Hepatocyte (in vitro differentiated cells): Measurements from ENCODE around the gene METTL2B. TPM values are rescaled to one million over a fixed set of nuclear protein-coding genes. Genes with fewer than 3 reads are reported as not detected.
"Not testable (repeated sequence)": the region's sequence is repeated elsewhere in the genome, so short reads cannot be mapped to it uniquely, and the experiment has no call there.

Experiments used
- DNase-seq: peaks from one replicate; pipeline ENCODE4 v3.0.0-alpha.2; 2016; ENCODE audit warnings: low spot score
- H2AFZ ChIP-seq: fragments of 200-600 bp; sonication (generic); 2 replicates; pipeline ENCODE4 v1.6.0; 2016; ENCODE audit warnings: antibody characterized with exemption, mild to moderate bottlenecking
- H3K27ac ChIP-seq: fragments of 200-600 bp; sonication (generic); 2 replicates; pipeline ENCODE4 v1.5.1; 2016; ENCODE audit warnings: mild to moderate bottlenecking
- H3K27me3 ChIP-seq: fragments of 200-600 bp; sonication (generic); 2 replicates; pipeline ENCODE4 v1.6.1; 2016
- H3K36me3 ChIP-seq: fragments of 200-600 bp; sonication (generic); replicated peaks from 2 replicates; pipeline ENCODE4 v1.5.1; 2016; ENCODE audit warnings: low read depth; ENCODE audit not compliant: insufficient read depth
- H3K4me1 ChIP-seq: fragments of 200-600 bp; sonication (generic); 2 replicates; pipeline ENCODE4 v1.5.1; 2016; ENCODE audit warnings: mild to moderate bottlenecking, moderate library complexity; ENCODE audit not compliant: insufficient read depth
- H3K4me2 ChIP-seq: fragments of 200-600 bp; sonication (generic); 2 replicates; pipeline ENCODE4 v1.6.0; 2016
- H3K4me3 ChIP-seq: fragments of 200-600 bp; sonication (generic); 2 replicates; pipeline ENCODE4 v1.5.1; 2016; ENCODE audit warnings: mild to moderate bottlenecking
- H3K79me2 ChIP-seq: fragments of 200-600 bp; sonication (generic); 2 replicates; pipeline ENCODE4 v1.6.0; 2017; ENCODE audit warnings: mild to moderate bottlenecking
- H3K9me2 ChIP-seq: fragments of 200-600 bp; sonication (generic); replicated peaks from 2 replicates; pipeline ENCODE4 v1.6.0; 2017; ENCODE audit warnings: mild to moderate bottlenecking; ENCODE audit not compliant: insufficient read depth
- H3K9me3 ChIP-seq: fragments of 200-600 bp; sonication (generic); 2 replicates; pipeline ENCODE4 v1.5.1; 2016; ENCODE audit warnings: low read depth, mild to moderate bottlenecking
- H4K20me1 ChIP-seq: fragments of 200-600 bp; sonication (generic); 2 replicates; pipeline ENCODE4 v1.6.0; 2016; ENCODE audit warnings: mild to moderate bottlenecking; ENCODE audit not compliant: insufficient read depth, poor library complexity, severe bottlenecking
- EZH2phosphoT487 ChIP-seq: fragments of 200-600 bp; sonication (generic); IDR thresholded peaks from one replicate; pipeline ENCODE4 v1.6.1; 2018; ENCODE audit warnings: antibody characterized with exemption, mild to moderate bottlenecking, low read depth, moderate library complexity; ENCODE audit not compliant: unreplicated experiment, severe bottlenecking
- WGBS: methylation state at CpG from one replicate; pipeline ENCODE4 v1.1.6; 2016; ENCODE audit warnings: low lambda C conversion rate; ENCODE audit errors: missing lambda C conversion rate; 5-methylcytosine and 5-hydroxymethylcytosine counted together
- polyA plus RNA-seq: library from polyadenylated mRNA; unstranded; fragments of >200 nt; fragmentation: Nextera tagmentation; extraction: Ambion mirVana; gene quantifications from 2 replicates; pipeline ENCODE4 v1.2.1, GENCODE V29; 2016
- small RNA-seq: library from RNA; depleted of rRNA; stranded (forward); fragments of <200 nt; gene quantifications from one replicate; pipeline ENCODE3, GENCODE V24; 2014
- total RNA-seq: library from RNA; depleted of rRNA; stranded (reverse); fragments of >200 nt; gene quantifications from 2 replicates; pipeline ENCODE4 v1.2.3, GENCODE V29; 2014

Gene METTL2B
- total and polyA plus RNA-seq, 2 experiments from 2014 or later, result 11.4 to 29.0 TPM

- Histone ChIP-seq H3K9me3 (no peaks in the 10 kb centered on the region), H3K27me3 (no peaks in the 10 kb centered on the region), H3K36me3 (peaks cover 6% of the 10 kb centered on the region), H3K4me1 (no peaks in the 10 kb centered on the region), H2AFZ (no peak overlapping the region), H4K20me1 (peaks cover 25% of the 10 kb centered on the region), H3K4me3 (no peak overlapping the region), H3K27ac (no peak overlapping the region), H3K9me2 (no peaks in the 10 kb centered on the region), H3K79me2 (peaks cover 80% of the 10 kb centered on the region), H3K4me2 (no peak overlapping the region)
- no peak for DNase-seq
- 95% methylated on average over 1 of the region's 1 CpG for WGBS
- no peak for TF ChIP-seq EZH2phosphoT487
Measured at GRCh38 chr7:128550920-128551319, 74.4 kb downstream of the METTL2B start.

- Histone ChIP-seq H4K20me1 (peaks cover 28% of the 10 kb centered on the region), H3K79me2 (peaks cover 71% of the 10 kb centered on the region)
- not testable (repeated sequence) for H3K9me3 ChIP-seq, H3K4me2 ChIP-seq, H3K4me3 ChIP-seq, DNase-seq, H3K27ac ChIP-seq, H3K9me2 ChIP-seq, H3K27me3 ChIP-seq, H2AFZ ChIP-seq, H3K4me1 ChIP-seq, H3K36me3 ChIP-seq
- WGBS, result 52% methylated on average over 1 of the region's 1 CpG
Measured at GRCh38 chr7:128554394-128554793, 77.8 kb downstream of the METTL2B start.

Small RNA genes within 50 kb of the gene (small RNA-seq; reads per million reads assigned to genes)
- gene AC010655.1 (not detected), gene AC010655.2 (not detected), gene RF00017 (not detected), gene RNU7-54P (not detected)

Other genes starting within 250 kb of the METTL2B start
- not detected in 2 replicates for gene LEP, start 235.5 kb upstream of the METTL2B start, total RNA-seq
- gene LEP, start 235.5 kb upstream of the METTL2B start, polyA plus RNA-seq, result not detected in 2 replicates
- gene RBM28, start 132.8 kb upstream of the METTL2B start, total RNA-seq, result 19.3 and 25.7 TPM in 2 replicates
- gene RBM28, start 132.8 kb upstream of the METTL2B start, polyA plus RNA-seq, result 26.4 and 32.2 TPM in 2 replicates
- gene PRRT4, start 115.1 kb upstream of the METTL2B start, total RNA-seq, result 1.2 and 2.2 TPM in 2 replicates
- gene PRRT4, start 115.1 kb upstream of the METTL2B start, polyA plus RNA-seq, result 3.4 and 4.1 TPM in 2 replicates
- 30.4 and 34.7 TPM in 2 replicates for gene IMPDH1, start 66.8 kb upstream of the METTL2B start, total RNA-seq
- gene IMPDH1, start 66.8 kb upstream of the METTL2B start, polyA plus RNA-seq, result 63.5 and 70.5 TPM in 2 replicates
- 16.5 and 18.0 TPM in 2 replicates for gene HILPDA, start 20.9 kb upstream of the METTL2B start, total RNA-seq
- gene HILPDA, start 20.9 kb upstream of the METTL2B start, polyA plus RNA-seq, result 37.4 and 44.2 TPM in 2 replicates
- gene GARIN1A, start 195.5 kb downstream of the METTL2B start, total RNA-seq, result 0.40 and 0.67 TPM in 2 replicates
- 0.44 and 1.7 TPM in 2 replicates for gene GARIN1A, start 195.5 kb downstream of the METTL2B start, polyA plus RNA-seq